HG03135 (cell line): ENCODE data around the gene PA2G4.

Experiments
- ATAC-seq: cut with Tn5 transposase; IDR thresholded peaks from one replicate; pipeline ENCODE4 v1.9.1; 2021; ENCODE audit warnings: mild to moderate bottlenecking, moderate library complexity; ENCODE audit not compliant: unreplicated experiment

PA2G4 gene

GRCh38 chr12:56124133-56124532 lies 19.8 kb downstream of the PA2G4 start:
- ATAC-seq, result no peak

GRCh38 chr12:56126732-56127239 lies 22.4 kb downstream of the PA2G4 start:
- ATAC-seq, result no peak

GRCh38 chr12:56127485-56127887 lies 23.1 kb downstream of the PA2G4 start:
- ATAC-seq, result no peak

- ATAC-seq, result peak; percentile 86
Measured at GRCh38 chr12:56127888-56128669, 23.7 kb downstream of the PA2G4 start, which contains the start of gene ESYT1. TSS of gene ESYT1 (plus strand) at chr12:56128267. CDS start at chr12:56128320, 53 bp downstream.

- ATAC-seq, result no peak
Measured at GRCh38 chr12:56128670-56129205, 24.4 kb downstream of the PA2G4 start.

- no peak for ATAC-seq
Measured at GRCh38 chr12:56129206-56129941, 25.0 kb downstream of the PA2G4 start.

GRCh38 chr12:56129942-56130495 lies 25.7 kb downstream of the PA2G4 start:
- no peak for ATAC-seq

- no peak for ATAC-seq
Measured at GRCh38 chr12:56130876-56131275, 26.5 kb downstream of the PA2G4 start.

- ATAC-seq, result no peak
Measured at GRCh38 chr12:56134897-56135296, 30.5 kb downstream of the PA2G4 start.

GRCh38 chr12:56137853-56138571 lies 33.7 kb downstream of the PA2G4 start:
- ATAC-seq, result no peak

- ATAC-seq, result no peak
Measured at GRCh38 chr12:56141946-56142784, 37.8 kb downstream of the PA2G4 start.

GRCh38 chr12:56143217-56143616 lies 38.9 kb downstream of the PA2G4 start:
- no peak for ATAC-seq

GRCh38 chr12:56143870-56144269 lies 39.5 kb downstream of the PA2G4 start:
- ATAC-seq, result no peak

- no peak for ATAC-seq
Measured at GRCh38 chr12:56145217-56145616, 40.9 kb downstream of the PA2G4 start.

GRCh38 chr12:56146492-56147460 lies 42.4 kb downstream of the PA2G4 start:
- no peak for ATAC-seq

GRCh38 chr12:56150563-56150962 lies 46.2 kb downstream of the PA2G4 start:
- no peak for ATAC-seq

- peak; percentile 44 for ATAC-seq
Measured at GRCh38 chr12:56151672-56152131, 47.3 kb downstream of the PA2G4 start.

GRCh38 chr12:56152132-56152755 lies 47.9 kb downstream of the PA2G4 start, which contains the start of gene MYL6B:
TSS of gene MYL6B (plus strand) at chr12:56152587. CDS start at chr12:56153919, 1,332 bp downstream.
- ATAC-seq, result peak; percentile 78
